VCaP (cell line): Measurements from ENCODE around the gene ELMO2.

ENCODE experiments used
- H3K27ac ChIP-seq: fragments of 450-650 bp; 2 replicates; pipeline ENCODE4 v1.5.1; 2017
- TF ChIP-seq, protein P1 (sequence below): fragments of 450-650 bp; conservative IDR thresholded peaks from 2 replicates; pipeline ENCODE4 v1.5.1; 2017; ENCODE audit warnings: mild to moderate bottlenecking, moderate library complexity

Gene ELMO2

GRCh38 chr20:46331611-46332361 is 74.6 kb downstream of the ELMO2 start:
- TF ChIP-seq, protein P1, sequence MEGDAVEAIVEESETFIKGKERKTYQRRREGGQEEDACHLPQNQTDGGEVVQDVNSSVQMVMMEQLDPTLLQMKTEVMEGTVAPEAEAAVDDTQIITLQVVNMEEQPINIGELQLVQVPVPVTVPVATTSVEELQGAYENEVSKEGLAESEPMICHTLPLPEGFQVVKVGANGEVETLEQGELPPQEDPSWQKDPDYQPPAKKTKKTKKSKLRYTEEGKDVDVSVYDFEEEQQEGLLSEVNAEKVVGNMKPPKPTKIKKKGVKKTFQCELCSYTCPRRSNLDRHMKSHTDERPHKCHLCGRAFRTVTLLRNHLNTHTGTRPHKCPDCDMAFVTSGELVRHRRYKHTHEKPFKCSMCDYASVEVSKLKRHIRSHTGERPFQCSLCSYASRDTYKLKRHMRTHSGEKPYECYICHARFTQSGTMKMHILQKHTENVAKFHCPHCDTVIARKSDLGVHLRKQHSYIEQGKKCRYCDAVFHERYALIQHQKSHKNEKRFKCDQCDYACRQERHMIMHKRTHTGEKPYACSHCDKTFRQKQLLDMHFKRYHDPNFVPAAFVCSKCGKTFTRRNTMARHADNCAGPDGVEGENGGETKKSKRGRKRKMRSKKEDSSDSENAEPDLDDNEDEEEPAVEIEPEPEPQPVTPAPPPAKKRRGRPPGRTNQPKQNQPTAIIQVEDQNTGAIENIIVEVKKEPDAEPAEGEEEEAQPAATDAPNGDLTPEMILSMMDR = no peak
- no peak overlapping the region for H3K27ac ChIP-seq

DNA sequence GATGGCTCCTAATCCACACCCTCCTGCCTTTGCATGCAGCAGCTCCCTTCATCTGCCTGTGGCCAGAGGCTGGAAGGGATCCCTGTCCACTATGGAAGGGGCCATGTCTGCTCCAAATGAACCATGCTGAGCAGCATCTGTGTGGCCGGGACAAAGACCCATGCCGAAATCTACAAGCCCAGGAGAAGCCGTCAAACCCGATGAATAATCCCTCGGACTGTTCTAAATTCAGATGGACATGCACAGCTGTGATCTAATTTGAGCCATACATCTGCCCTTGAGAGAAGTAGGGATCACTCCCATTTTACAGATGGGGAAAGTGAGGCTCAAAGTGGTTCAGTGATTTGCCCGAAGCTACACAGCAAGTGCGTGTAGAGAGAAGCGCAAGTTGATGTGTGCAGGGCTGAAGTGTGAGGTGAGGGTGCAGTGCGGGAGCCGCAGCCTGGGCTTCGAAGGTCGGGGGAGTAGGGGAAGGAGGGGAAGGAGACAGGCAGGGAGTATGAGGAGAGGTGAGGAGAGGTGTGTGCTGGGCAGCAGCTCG is 75.5 kb downstream of the ELMO2 start:
- no peak overlapping the region for H3K27ac ChIP-seq
- TF ChIP-seq, protein P1 = no peak

- no peak overlapping the region for H3K27ac ChIP-seq
- TF ChIP-seq, protein P1 = no peak
These were observed 76.2 kb downstream of the ELMO2 start for GRCh38 chr20:46330072-46330763.

- no peak overlapping the region for H3K27ac ChIP-seq
These were observed 78.1 kb downstream of the ELMO2 start for GRCh38 chr20:46328200-46328882.

GRCh38 chr20:46327557-46327956 is 78.9 kb downstream of the ELMO2 start:
- no peak overlapping the region for H3K27ac ChIP-seq
- TF ChIP-seq, protein P1 = no peak

More at GRCh38 chr20:46328200-46328882, 78.1 kb downstream of the ELMO2 start:
- TF ChIP-seq, protein P1 = no peak

GRCh38 chr20:46325789-46326188 is 80.6 kb downstream of the ELMO2 start:
- TF ChIP-seq, protein P1 = no peak

More at GRCh38 chr20:46325789-46326188, 80.6 kb downstream of the ELMO2 start:
- no peak overlapping the region for H3K27ac ChIP-seq
